Esophagus muscularis mucosa (tissue), 3 donors: ENCODE data around the gene VPS39.

ENCODE experiments used
- CTCF ChIP-seq, 3 experiments: fragments of 200-600 bp in 2 of 3; fragments of 450-650 bp in 1 of 3; sonication (generic) in 2 of 3; IDR thresholded peaks; one replicate each; pipeline ENCODE4 v1.5.1; 2017 to 2019; ENCODE audit warnings: antibody characterized with exemption in 3 of 3, mild to moderate bottlenecking in 2 of 3, moderate library complexity in 1 of 3
- POLR2A ChIP-seq: fragments of 450-650 bp; IDR thresholded peaks from one replicate; pipeline ENCODE4 v1.6.1; 2017; ENCODE audit warnings: antibody characterized with exemption, moderate library complexity, mild to moderate bottlenecking, low read depth

DNA sequence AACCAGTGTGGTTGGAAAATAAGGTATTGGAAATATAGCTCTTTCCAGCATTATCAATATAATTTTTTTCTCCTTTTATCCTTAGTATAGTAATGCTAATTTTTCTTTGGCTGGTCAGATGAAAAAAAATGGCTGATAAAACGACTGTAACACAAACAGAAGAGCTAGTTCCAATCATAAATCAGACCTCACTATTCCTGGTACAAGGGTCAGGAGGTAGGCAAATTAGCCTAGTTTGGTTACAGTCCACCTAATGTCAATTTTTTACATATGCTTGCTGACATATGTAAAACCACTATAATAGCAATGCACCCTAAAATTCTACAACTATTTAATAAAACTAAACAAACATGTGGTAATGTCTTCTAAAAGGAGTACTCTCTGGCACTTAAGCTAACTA, 19.9 kb upstream of the VPS39 start:
- no peak for TF ChIP-seq CTCF (IDR thresholded peaks at IDR 0.05)
- no peak for TF ChIP-seq POLR2A
